Esophagus squamous epithelium (tissue), 4 donors: Measurements from ENCODE around the gene ADCY5.

Experiments
- POLR2A ChIP-seq, 4 donors: fragments of 450-650 bp; IDR thresholded peaks; one replicate each; pipeline ENCODE4 v1.6.1; 2017; ENCODE audit warnings: antibody characterized with exemption in 4 of 4, mild to moderate bottlenecking in 4 of 4, moderate library complexity in 3 of 4
- TF ChIP-seq, protein P1 (sequence below), 6 experiments: fragments of 450-650 bp in 4 of 6; fragments of 200-600 bp in 2 of 6; sonication (generic) in 2 of 6; IDR thresholded peaks; one replicate each; pipeline ENCODE4 v1.5.1; 2016 to 2019; ENCODE audit warnings: antibody characterized with exemption in 6 of 6, mild to moderate bottlenecking in 4 of 6, moderate library complexity in 4 of 6

DNA sequence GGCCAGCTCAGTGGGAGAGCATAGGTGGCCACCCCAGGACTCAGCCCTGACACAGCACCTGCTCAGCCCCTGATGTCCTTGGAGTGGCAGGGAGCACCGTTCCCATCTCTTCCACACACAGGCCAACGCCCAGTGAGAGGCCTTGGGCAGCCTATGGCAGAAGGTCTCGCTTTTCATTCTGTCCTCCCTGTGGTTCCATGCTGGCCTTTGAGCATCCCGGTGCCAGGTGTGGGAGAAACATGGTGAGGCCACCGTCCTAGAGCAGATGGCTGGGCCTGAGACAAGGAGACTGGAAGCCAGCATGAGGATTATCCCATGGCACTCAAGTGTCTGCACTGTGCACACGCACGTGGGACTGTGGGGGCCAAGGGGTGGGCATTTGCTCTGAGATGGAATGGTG, 25.1 kb downstream of the ADCY5 start:
- TF ChIP-seq POLR2A (IDR thresholded peaks at IDR 0.05): no peak
- TF ChIP-seq, protein P1, sequence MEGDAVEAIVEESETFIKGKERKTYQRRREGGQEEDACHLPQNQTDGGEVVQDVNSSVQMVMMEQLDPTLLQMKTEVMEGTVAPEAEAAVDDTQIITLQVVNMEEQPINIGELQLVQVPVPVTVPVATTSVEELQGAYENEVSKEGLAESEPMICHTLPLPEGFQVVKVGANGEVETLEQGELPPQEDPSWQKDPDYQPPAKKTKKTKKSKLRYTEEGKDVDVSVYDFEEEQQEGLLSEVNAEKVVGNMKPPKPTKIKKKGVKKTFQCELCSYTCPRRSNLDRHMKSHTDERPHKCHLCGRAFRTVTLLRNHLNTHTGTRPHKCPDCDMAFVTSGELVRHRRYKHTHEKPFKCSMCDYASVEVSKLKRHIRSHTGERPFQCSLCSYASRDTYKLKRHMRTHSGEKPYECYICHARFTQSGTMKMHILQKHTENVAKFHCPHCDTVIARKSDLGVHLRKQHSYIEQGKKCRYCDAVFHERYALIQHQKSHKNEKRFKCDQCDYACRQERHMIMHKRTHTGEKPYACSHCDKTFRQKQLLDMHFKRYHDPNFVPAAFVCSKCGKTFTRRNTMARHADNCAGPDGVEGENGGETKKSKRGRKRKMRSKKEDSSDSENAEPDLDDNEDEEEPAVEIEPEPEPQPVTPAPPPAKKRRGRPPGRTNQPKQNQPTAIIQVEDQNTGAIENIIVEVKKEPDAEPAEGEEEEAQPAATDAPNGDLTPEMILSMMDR (IDR thresholded peaks at IDR 0.05): no peak
